ENCODE data around the gene AIPL1. TPM values are rescaled to one million over a fixed set of nuclear protein-coding genes. Genes with fewer than 3 reads are reported as not detected.

Gene AIPL1
- total and polyA plus RNA-seq, 2 of the 13 experiments (the other 11 are each of a cell fraction or from before 2014, with no cell fraction given): not detected

DNA sequence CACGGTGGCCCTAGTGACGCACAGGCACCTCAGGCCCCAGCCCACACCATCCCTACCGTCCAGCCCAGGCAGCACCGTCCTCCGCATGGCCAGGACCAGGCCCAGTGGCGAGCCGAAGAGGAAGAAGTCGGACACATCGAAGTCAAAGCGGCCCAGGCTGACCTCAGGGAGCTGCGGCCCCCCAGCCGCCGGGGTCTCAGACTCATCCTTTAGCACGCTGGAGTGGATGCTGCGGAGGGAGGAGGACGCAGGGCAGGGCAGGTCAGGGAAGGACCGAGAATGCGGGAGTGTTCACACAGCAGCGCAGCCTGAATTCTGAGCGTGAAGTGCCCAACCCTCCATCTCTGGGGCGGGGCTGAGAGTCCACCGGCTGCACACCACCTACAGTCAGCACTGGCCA is 39.5 kb upstream of the AIPL1 start:
- POLR2A ChIA-PET: no interaction called here
- intact Hi-C loops (cut with micrococcal nuclease; ENCODE audit: unreplicated experiment) (loop anchor here (10.0 kb wide), 1 partner anchor 80 kb away; the partner anchor contains the start of gene PITPNM3), in situ Hi-C loops (cut with HindIII; ENCODE audit: extremely low pct_ligation_motif_present, low pct_unique_long_range_greater_than_20kb) (loop anchor here (5.0 kb wide), 1 partner anchor 168 kb away; the partner anchor contains the start of genes KIAA0753 and TXNDC17)
- Histone ChIP-seq H3K4me1 (ENCODE audit: insufficient read depth, low read length) (no peaks in the 10 kb centered on the region), H3K36me3 (replicated peaks in 1 of 2; ENCODE audit: control insufficient read depth in 1 of 2, insufficient read depth in 2 of 2, low read length in 2 of 2) (no peaks in the 10 kb centered on the region), H3K79me2 (ENCODE audit: insufficient read depth, low read length) (no peaks in the 10 kb centered on the region), H3K27ac (ENCODE audit: extremely low read length, insufficient read depth, low read length) (no peak overlapping the region), H3K4me3 (replicated peaks in 1 of 3; ENCODE audit: insufficient read depth in 1 of 3, low read depth in 2 of 3, low read length in 3 of 3) (no peak overlapping the region), H3K4me2 (ENCODE audit: low read depth, low read length) (no peak overlapping the region), H3K27me3 (ENCODE audit: control insufficient read depth in 1 of 2, insufficient read depth in 2 of 2, low read length in 2 of 2) (no peaks in the 10 kb centered on the region), H2AFZ (ENCODE audit: low read length) (no peak overlapping the region), H3K9ac (ENCODE audit: insufficient read depth, low read depth, low read length) (no peak overlapping the region), H4K20me1 (ENCODE audit: insufficient read depth, low read length) (no peaks in the 10 kb centered on the region), H3K9me3 (ENCODE audit: low read length) (no peaks in the 10 kb centered on the region)
- no TSS peak for BruUV-seq (replicated peaks)
- CTCF ChIA-PET (ENCODE audit: low intra/inter-chr PET ratio, low total read pairs): no interaction called here
- WGBS (ENCODE audit: low lambda C conversion rate): 78% methylated on average over 16 of the region's 22 CpGs
- FAIRE-seq (no peak), ATAC-seq (no peak), DNase-seq (ENCODE audit: low spot score) (no peak)
- no peak for TF ChIP-seq TARDBP (CRISPR knock-in tag; IDR thresholded peaks at IDR 0.05)
- TF ChIP-seq ATAD3A (CRISPR knock-in tag; IDR thresholded peaks at IDR 0.05): no peak
- no peak for TF ChIP-seq STAT5B (CRISPR knock-in tag; IDR thresholded peaks at IDR 0.05)
- no peak for TF ChIP-seq ZNF780A (CRISPR knock-in tag; IDR thresholded peaks at IDR 0.05)
- no peak for TF ChIP-seq PRMT3 (CRISPR knock-in tag; IDR thresholded peaks at IDR 0.05; ENCODE audit: borderline replicate concordance, low read depth)
- TF ChIP-seq ATF2 (CRISPR knock-in tag; IDR thresholded peaks at IDR 0.05): no peak
- no peak for TF ChIP-seq TEAD2 (CRISPR knock-in tag; IDR thresholded peaks at IDR 0.05)
- TF ChIP-seq EEA1 (CRISPR knock-in tag; IDR thresholded peaks at IDR 0.05; ENCODE audit: borderline replicate concordance): no peak
- TF ChIP-seq ZNF367 (CRISPR knock-in tag; IDR thresholded peaks at IDR 0.05; ENCODE audit: borderline replicate concordance): no peak
- TF ChIP-seq KMT2B (CRISPR knock-in tag; IDR thresholded peaks at IDR 0.05): no peak
- no peak for TF ChIP-seq ZNF329 (CRISPR knock-in tag; IDR thresholded peaks at IDR 0.05; ENCODE audit: low read depth)
- no peak for TF ChIP-seq ZNF660 (CRISPR knock-in tag; IDR thresholded peaks at IDR 0.05; ENCODE audit: borderline replicate concordance, low read depth)
- TF ChIP-seq, protein P1, sequence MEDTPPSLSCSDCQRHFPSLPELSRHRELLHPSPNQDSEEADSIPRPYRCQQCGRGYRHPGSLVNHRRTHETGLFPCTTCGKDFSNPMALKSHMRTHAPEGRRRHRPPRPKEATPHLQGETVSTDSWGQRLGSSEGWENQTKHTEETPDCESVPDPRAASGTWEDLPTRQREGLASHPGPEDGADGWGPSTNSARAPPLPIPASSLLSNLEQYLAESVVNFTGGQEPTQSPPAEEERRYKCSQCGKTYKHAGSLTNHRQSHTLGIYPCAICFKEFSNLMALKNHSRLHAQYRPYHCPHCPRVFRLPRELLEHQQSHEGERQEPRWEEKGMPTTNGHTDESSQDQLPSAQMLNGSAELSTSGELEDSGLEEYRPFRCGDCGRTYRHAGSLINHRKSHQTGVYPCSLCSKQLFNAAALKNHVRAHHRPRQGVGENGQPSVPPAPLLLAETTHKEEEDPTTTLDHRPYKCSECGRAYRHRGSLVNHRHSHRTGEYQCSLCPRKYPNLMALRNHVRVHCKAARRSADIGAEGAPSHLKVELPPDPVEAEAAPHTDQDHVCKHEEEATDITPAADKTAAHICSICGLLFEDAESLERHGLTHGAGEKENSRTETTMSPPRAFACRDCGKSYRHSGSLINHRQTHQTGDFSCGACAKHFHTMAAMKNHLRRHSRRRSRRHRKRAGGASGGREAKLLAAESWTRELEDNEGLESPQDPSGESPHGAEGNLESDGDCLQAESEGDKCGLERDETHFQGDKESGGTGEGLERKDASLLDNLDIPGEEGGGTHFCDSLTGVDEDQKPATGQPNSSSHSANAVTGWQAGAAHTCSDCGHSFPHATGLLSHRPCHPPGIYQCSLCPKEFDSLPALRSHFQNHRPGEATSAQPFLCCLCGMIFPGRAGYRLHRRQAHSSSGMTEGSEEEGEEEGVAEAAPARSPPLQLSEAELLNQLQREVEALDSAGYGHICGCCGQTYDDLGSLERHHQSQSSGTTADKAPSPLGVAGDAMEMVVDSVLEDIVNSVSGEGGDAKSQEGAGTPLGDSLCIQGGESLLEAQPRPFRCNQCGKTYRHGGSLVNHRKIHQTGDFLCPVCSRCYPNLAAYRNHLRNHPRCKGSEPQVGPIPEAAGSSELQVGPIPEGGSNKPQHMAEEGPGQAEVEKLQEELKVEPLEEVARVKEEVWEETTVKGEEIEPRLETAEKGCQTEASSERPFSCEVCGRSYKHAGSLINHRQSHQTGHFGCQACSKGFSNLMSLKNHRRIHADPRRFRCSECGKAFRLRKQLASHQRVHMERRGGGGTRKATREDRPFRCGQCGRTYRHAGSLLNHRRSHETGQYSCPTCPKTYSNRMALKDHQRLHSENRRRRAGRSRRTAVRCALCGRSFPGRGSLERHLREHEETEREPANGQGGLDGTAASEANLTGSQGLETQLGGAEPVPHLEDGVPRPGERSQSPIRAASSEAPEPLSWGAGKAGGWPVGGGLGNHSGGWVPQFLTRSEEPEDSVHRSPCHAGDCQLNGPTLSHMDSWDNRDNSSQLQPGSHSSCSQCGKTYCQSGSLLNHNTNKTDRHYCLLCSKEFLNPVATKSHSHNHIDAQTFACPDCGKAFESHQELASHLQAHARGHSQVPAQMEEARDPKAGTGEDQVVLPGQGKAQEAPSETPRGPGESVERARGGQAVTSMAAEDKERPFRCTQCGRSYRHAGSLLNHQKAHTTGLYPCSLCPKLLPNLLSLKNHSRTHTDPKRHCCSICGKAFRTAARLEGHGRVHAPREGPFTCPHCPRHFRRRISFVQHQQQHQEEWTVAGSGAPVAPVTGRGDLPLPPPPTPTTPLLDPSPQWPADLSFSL (CRISPR knock-in tag; IDR thresholded peaks at IDR 0.05): no peak
- TF ChIP-seq NFYB (CRISPR knock-in tag; IDR thresholded peaks at IDR 0.05): no peak
- TF ChIP-seq TCF12 (IDR thresholded peaks at IDR 0.05): no peak
- TF ChIP-seq TCF12 (CRISPR knock-in tag; IDR thresholded peaks at IDR 0.05): no peak
- no peak for TF ChIP-seq TEAD3 (CRISPR knock-in tag; optimal IDR thresholded peaks at IDR 0.05; ENCODE audit: borderline replicate concordance)
